K562 (cell line): ENCODE measurements around the gene MLH3. TPM values are rescaled to one million over a fixed set of nuclear protein-coding genes. Genes with fewer than 3 reads are reported as not detected.

Source experiments
- CAMTA2 ChIP-seq: fragments of 250-450 bp; sonication (Bioruptor Pico); conservative IDR thresholded peaks from 2 replicates; pipeline ENCODE4 v1.5.1; 2022
- CREB3 ChIP-seq: fragments of 450-650 bp; conservative IDR thresholded peaks from 2 replicates; pipeline ENCODE4 v1.6.1; 2016; ENCODE audit warnings: missing genetic modification characterization, low read depth, mild to moderate bottlenecking, missing compliant biosample characterization, moderate library complexity
- ESRRB ChIP-seq: fragments of 250-450 bp; sonication (Bioruptor Pico); IDR thresholded peaks from 2 replicates; pipeline ENCODE4 v1.5.0; 2020; ENCODE audit warnings: mild to moderate bottlenecking, moderate library complexity, borderline replicate concordance
- MCM7 ChIP-seq, 2 experiments: fragments of 450-650 bp; IDR thresholded peaks; 2 replicates each; pipeline ENCODE4 v1.6.1; 2016 to 2018
- MIER1 ChIP-seq: fragments of 450-650 bp; IDR thresholded peaks from 2 replicates; pipeline ENCODE4 v1.6.1; 2016; ENCODE audit warnings: antibody characterized with exemption, mild to moderate bottlenecking, low read depth
- PHF20 ChIP-seq: fragments of 450-650 bp; IDR thresholded peaks from 2 replicates; pipeline ENCODE4 v1.6.1; 2018; ENCODE audit not compliant: partially characterized antibody
- RBFOX2 ChIP-seq: fragments of 200-400 bp; formaldehyde crosslinking; IDR thresholded peaks from 2 replicates; pipeline ENCODE4 v1.6.1; 2017; ENCODE audit warnings: low read depth, mild to moderate bottlenecking, low read length, moderate library complexity
- RNF2 ChIP-seq: sonication (generic); IDR thresholded peaks from 2 replicates; pipeline ENCODE4 v1.6.1; 2016
- SMARCC2 ChIP-seq: fragments of 450-650 bp; IDR thresholded peaks from 2 replicates; pipeline ENCODE4 v1.6.1; 2017; ENCODE audit warnings: antibody characterized with exemption, moderate library complexity, mild to moderate bottlenecking, low read depth
- SUPT5H ChIP-seq: fragments of 450-650 bp; IDR thresholded peaks from 2 replicates; pipeline ENCODE4 v1.6.1; 2016
- UBTF ChIP-seq, 2 experiments: IDR thresholded peaks; 2 replicates each; pipeline ENCODE4 v1.6.1; 2012; ENCODE audit warnings: improper control_type of control experiment in 2 of 2, low read depth in 2 of 2, low read length in 2 of 2, borderline replicate concordance in 1 of 2
- USF2 ChIP-seq: sonication (generic); formaldehyde crosslinking; IDR thresholded peaks from 2 replicates; pipeline ENCODE4 v1.5.0; 2020; ENCODE audit warnings: missing genetic modification reagents
- ZNF57 ChIP-seq: fragments of 450-650 bp; formaldehyde crosslinking; IDR thresholded peaks from 2 replicates; pipeline ENCODE4 v1.4.0; 2020; ENCODE audit warnings: mild to moderate bottlenecking, moderate library complexity
- polyA plus RNA-seq, 8 experiments: library from polyadenylated mRNA; depleted of rRNA in 4 of 8; stranded (reverse) in 5 of 8; unstranded in 3 of 8; fragments of >200 nt; fragmentation: Nextera tagmentation in 2 of 8; fragmentation: Illumina TruSeq in 1 of 8; extraction: Ambion mirVana in 2 of 8; extraction: Trizol in 1 of 8; gene quantifications; 2 replicates each; pipeline versions ENCODE4 v1.2.1 to v1.2.3, GENCODE V29; 2011 to 2014; ENCODE audit warnings: inconsistent platforms in 1 of 8, missing spikeins in 1 of 8
- total RNA-seq, 7 experiments: library from RNA; depleted of rRNA in 6 of 7; stranded (reverse); fragments of >200 nt in 6 of 7; fragmentation: Illumina TruSeq in 2 of 7; extraction: Trizol in 2 of 7; gene quantifications; 2 replicates each; pipeline versions ENCODE4 v1.2.1 to v1.2.3, GENCODE V29; 2011 to 2021; ENCODE audit warnings: low replicate concordance in 1 of 7
- TF ChIP-seq, protein P1 (sequence below), 2 experiments: fragments of 450-650 bp; conservative IDR thresholded peaks; 2 replicates each; pipeline ENCODE4 v1.6.1; 2017; ENCODE audit warnings: mild to moderate bottlenecking in 2 of 2, moderate library complexity in 2 of 2
- TF ChIP-seq, protein P2 (sequence below): fragments of 450-650 bp; IDR thresholded peaks from 2 replicates; pipeline ENCODE4 v1.6.1; 2018; ENCODE audit not compliant: partially characterized antibody

MLH3 gene
- total and polyA plus RNA-seq, 9 of the 15 experiments (the other 6 are each of a cell fraction or from before 2014, with no cell fraction given), result 5.9 to 15.3 (median 10.7) TPM

DNA sequence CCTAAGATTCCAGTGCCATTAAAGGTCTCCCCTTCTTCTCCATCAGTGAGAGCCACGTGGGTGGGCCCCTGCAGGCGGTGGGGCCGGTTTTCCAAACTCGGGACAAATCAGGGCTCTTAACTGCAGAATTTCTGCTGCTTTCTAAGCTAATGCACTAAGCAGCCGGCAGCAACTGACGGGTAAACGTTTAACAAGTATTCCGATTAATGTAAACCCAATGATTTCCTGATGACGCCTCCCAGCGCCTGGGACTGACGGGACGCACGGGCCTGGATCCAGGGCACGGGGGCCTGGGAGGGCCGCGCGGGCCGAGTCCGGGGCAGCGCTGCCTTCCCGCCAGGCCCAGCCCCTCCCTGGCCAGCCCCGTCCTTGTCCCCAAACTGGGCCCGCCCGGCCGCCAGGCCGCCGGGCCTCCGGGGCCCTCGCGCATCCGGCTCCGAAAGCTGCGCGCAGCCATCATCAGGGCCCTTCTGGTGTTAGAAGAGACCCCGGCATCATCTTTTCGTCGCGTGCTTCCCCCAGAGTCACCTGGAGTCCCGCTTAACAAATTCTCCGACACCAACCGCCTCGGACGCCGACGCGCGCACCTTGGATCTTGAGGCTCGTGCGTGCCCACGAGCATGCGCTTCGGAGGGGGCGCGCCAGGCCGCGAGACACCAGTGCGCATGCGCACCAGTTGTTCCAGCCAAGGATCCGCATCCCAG, at the start of gene MLH3 (continued):
- TF ChIP-seq, protein P1, sequence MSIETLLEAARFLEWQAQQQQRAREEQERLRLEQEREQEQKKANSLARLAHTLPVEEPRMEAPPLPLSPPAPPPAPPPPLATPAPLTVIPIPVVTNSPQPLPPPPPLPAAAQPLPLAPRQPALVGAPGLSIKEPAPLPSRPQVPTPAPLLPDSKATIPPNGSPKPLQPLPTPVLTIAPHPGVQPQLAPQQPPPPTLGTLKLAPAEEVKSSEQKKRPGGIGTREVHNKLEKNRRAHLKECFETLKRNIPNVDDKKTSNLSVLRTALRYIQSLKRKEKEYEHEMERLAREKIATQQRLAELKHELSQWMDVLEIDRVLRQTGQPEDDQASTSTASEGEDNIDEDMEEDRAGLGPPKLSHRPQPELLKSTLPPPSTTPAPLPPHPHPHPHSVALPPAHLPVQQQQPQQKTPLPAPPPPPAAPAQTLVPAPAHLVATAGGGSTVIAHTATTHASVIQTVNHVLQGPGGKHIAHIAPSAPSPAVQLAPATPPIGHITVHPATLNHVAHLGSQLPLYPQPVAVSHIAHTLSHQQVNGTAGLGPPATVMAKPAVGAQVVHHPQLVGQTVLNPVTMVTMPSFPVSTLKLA (conservative IDR thresholded peaks at IDR 0.05), result peak in 1 of 2 experiments; percentile 64; a peak in 3 of 4 replicates
- TF ChIP-seq, protein P2, sequence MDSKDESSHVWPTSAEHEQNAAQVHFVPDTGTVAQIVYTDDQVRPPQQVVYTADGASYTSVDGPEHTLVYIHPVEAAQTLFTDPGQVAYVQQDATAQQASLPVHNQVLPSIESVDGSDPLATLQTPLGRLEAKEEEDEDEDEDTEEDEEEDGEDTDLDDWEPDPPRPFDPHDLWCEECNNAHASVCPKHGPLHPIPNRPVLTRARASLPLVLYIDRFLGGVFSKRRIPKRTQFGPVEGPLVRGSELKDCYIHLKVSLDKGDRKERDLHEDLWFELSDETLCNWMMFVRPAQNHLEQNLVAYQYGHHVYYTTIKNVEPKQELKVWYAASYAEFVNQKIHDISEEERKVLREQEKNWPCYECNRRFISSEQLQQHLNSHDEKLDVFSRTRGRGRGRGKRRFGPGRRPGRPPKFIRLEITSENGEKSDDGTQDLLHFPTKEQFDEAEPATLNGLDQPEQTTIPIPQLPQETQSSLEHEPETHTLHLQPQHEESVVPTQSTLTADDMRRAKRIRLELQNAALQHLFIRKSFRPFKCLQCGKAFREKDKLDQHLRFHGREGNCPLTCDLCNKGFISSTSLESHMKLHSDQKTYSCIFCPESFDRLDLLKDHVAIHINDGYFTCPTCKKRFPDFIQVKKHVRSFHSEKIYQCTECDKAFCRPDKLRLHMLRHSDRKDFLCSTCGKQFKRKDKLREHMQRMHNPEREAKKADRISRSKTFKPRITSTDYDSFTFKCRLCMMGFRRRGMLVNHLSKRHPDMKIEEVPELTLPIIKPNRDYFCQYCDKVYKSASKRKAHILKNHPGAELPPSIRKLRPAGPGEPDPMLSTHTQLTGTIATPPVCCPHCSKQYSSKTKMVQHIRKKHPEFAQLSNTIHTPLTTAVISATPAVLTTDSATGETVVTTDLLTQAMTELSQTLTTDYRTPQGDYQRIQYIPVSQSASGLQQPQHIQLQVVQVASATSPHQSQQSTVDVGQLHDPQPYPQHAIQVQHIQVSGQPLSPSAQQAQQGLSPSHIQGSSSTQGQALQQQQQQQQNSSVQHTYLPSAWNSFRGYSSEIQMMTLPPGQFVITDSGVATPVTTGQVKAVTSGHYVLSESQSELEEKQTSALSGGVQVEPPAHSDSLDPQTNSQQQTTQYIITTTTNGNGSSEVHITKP, result no peak
- TF ChIP-seq MCM7 (IDR thresholded peaks at IDR 0.05) (no peak), UBTF (IDR thresholded peaks at IDR 0.05; ENCODE audit: borderline replicate concordance in 1 of 2, low read depth in 2 of 2, low read length in 2 of 2) (0 out of 4 replicates have a peak, but pooled peaks of 1 of the 2 experiments have one; percentile 61), MIER1 (no peak), CAMTA2 (CRISPR knock-in tag) (no peak), CREB3 (tag) (peak; percentile 41; the same call in 1 of the 2 replicates), SMARCC2 (no peak), ZNF57 (CRISPR knock-in tag) (no peak), USF2 (0 out of 2 replicates have a peak, but pooled peaks have one; percentile 10), ESRRB (no peak), RNF2 (no peak), RBFOX2 (peak; percentile 85), SUPT5H (peak; percentile 52; the same call in 1 of the 2 replicates), PHF20 (peak; percentile 54)
